GM12878 (cell line): ENCODE results near the gene SPATA46. TPM values are rescaled to one million over a fixed set of nuclear protein-coding genes. Genes with fewer than 3 reads are reported as not detected.

Experiments used
- ATAC-seq: fragments of 200-7000 bp; cut with Tn5 transposase; 3 replicates; pipeline ENCODE4 v1.9.1; 2020; ENCODE audit warnings: mild to moderate bottlenecking, moderate library complexity
- BruUV-seq: library from RNA; stranded (reverse); fragments of 400-500 nt; replicated peaks from 2 replicates; lab custom pipeline; 2021; lab: Mats Ljungman, UMichigan
- CTCF ChIA-PET: fragments of 300-600 bp; sonication (Branson Sonifier 250); formaldehyde crosslinking; extraction: SDS; loops from one replicate; lab custom pipeline; 2021; ENCODE audit warnings: inconsistent platforms; lab: Yijun Ruan, JAX
- POLR2A ChIA-PET: fragments of 350-600 bp; formaldehyde crosslinking; extraction: SDS; loops from one replicate; lab custom pipeline; 2021; ENCODE audit warnings: inconsistent platforms; lab: Charles Lee
- RAD21 ChIA-PET: fragments of 300-600 bp; sonication (Branson Sonifier 250); formaldehyde crosslinking; loops from one replicate; lab custom pipeline; 2023; ENCODE audit warnings: antibody characterized with exemption; ENCODE audit not compliant: unreplicated experiment; lab: Charles Lee
- SMC1A ChIA-PET: fragments of 300-600 bp; sonication (Branson Sonifier 250); formaldehyde crosslinking; loops from one replicate; lab custom pipeline; 2023; ENCODE audit not compliant: unreplicated experiment, uncharacterized antibody; lab: Charles Lee
- DNase-seq: peaks from one replicate; pipeline ENCODE4 v3.0.0-alpha.2; 2011; ENCODE audit warnings: low read depth, low spot score
- FAIRE-seq: peaks from 3 replicates; lab custom pipeline; 2011; peaks lifted over from hg19 to GRCh38; lab: Jason Lieb, UNC
- H2AFZ ChIP-seq: 2 replicates; pipeline ENCODE4 v1.6.0; 2011; ENCODE audit warnings: low read depth, low read length, control low read depth; ENCODE audit not compliant: control insufficient read depth
- H3K27ac ChIP-seq: 2 replicates; pipeline ENCODE4 v1.5.1; 2011; ENCODE audit warnings: control low read depth; ENCODE audit not compliant: control insufficient read depth, insufficient read depth
- H3K27me3 ChIP-seq, 2 experiments: replicated peaks in 1 of 2; 2 replicates each; pipeline versions ENCODE4 v1.6.0 to v1.6.1; 2011; ENCODE audit warnings: low read length in 1 of 2; ENCODE audit not compliant: control insufficient read depth in 2 of 2, insufficient read depth in 2 of 2
- H3K36me3 ChIP-seq, 2 experiments: 2 replicates each; pipeline ENCODE4 v1.5.1; 2011; ENCODE audit warnings: low read length in 1 of 2; ENCODE audit not compliant: control insufficient read depth in 2 of 2, insufficient read depth in 2 of 2
- H3K4me1 ChIP-seq: 2 replicates; pipeline ENCODE4 v1.6.1; 2011; ENCODE audit warnings: mild to moderate bottlenecking, low read length, moderate library complexity, mixed read lengths; ENCODE audit not compliant: control insufficient read depth, insufficient read depth
- H3K4me2 ChIP-seq: 2 replicates; pipeline ENCODE4 v1.6.0; 2011; ENCODE audit warnings: control low read depth; ENCODE audit not compliant: control insufficient read depth, insufficient read depth
- H3K4me3 ChIP-seq: fragments of 200-600 bp; sonication (generic); 2 replicates; pipeline ENCODE4 v1.5.1; 2016
- H3K79me2 ChIP-seq: 2 replicates; pipeline ENCODE4 v1.6.0; 2011; ENCODE audit warnings: low read length; ENCODE audit not compliant: control insufficient read depth, insufficient read depth
- H3K9ac ChIP-seq: 2 replicates; pipeline ENCODE4 v1.8.0; 2011; ENCODE audit warnings: low read length, control low read depth, mixed read lengths; ENCODE audit not compliant: control insufficient read depth, insufficient read depth
- H3K9me3 ChIP-seq: replicated peaks from 3 replicates; pipeline ENCODE4 v1.5.1; 2011; ENCODE audit warnings: mild to moderate bottlenecking, low read length; ENCODE audit not compliant: control insufficient read depth, insufficient read depth
- H4K20me1 ChIP-seq: 2 replicates; pipeline ENCODE4 v1.6.0; 2011; ENCODE audit not compliant: control insufficient read depth, insufficient read depth
- CREB1 ChIP-seq: IDR thresholded peaks from 2 replicates; pipeline ENCODE4 v1.6.1; 2012; ENCODE audit warnings: low read depth, mild to moderate bottlenecking, inconsistent platforms
- CTCF ChIP-seq, 3 experiments: IDR thresholded peaks in 2 of 3; conservative IDR thresholded peaks in 1 of 3; 2 replicates each; pipeline ENCODE4 v1.5.1; 2011; ENCODE audit warnings: low read depth in 3 of 3, low read length in 3 of 3, mild to moderate bottlenecking in 3 of 3, control low read depth in 2 of 3, moderate library complexity in 2 of 3, inconsistent platforms in 1 of 3, mixed read lengths in 1 of 3; ENCODE audit not compliant: control insufficient read depth in 2 of 3, insufficient read depth in 1 of 3; ENCODE audit errors: extremely low read depth in 1 of 3
- FOXK2 ChIP-seq: fragments of 450-650 bp; IDR thresholded peaks from 2 replicates; pipeline ENCODE4 v1.6.1; 2017; ENCODE audit warnings: mild to moderate bottlenecking, moderate library complexity
- NKRF ChIP-seq: fragments of 450-650 bp; conservative IDR thresholded peaks from 2 replicates; pipeline ENCODE4 v1.6.1; 2017; ENCODE audit warnings: mild to moderate bottlenecking, moderate library complexity
- REST ChIP-seq: IDR thresholded peaks from 2 replicates; pipeline ENCODE4 v1.6.1; 2012; ENCODE audit warnings: mild to moderate bottlenecking, low read depth, low read length
- RUNX3 ChIP-seq: IDR thresholded peaks from 2 replicates; pipeline ENCODE4 v1.6.1; 2012; ENCODE audit warnings: low read length, inconsistent platforms
- SIN3A ChIP-seq: IDR thresholded peaks from 2 replicates; pipeline ENCODE4 v1.6.1; 2012; ENCODE audit warnings: low read depth, low read length, improper control_type of control experiment
- ZNF217 ChIP-seq: fragments of 450-650 bp; IDR thresholded peaks from 2 replicates; pipeline ENCODE4 v1.6.1; 2017; ENCODE audit warnings: antibody characterized with exemption, mild to moderate bottlenecking
- WGBS: methylation state at CpG from one replicate; pipeline ENCODE4 v1.1.6; 2016; ENCODE audit warnings: low lambda C conversion rate; ENCODE audit not compliant: insufficient replicate concordance, insufficient coverage; ENCODE audit errors: missing lambda C conversion rate; 5-methylcytosine and 5-hydroxymethylcytosine counted together
- in situ Hi-C: fragments of 300-500 bp; cut with MboI; formaldehyde crosslinking; loops from 9 replicates; pipeline ENCODE4 v1.14.3; 2018; ENCODE audit warnings: mixed read lengths
- intact Hi-C: fragments of 100-400 bp; cut with micrococcal nuclease; formaldehyde crosslinking; loops from one replicate; pipeline ENCODE4 v1.14.2; 2022; ENCODE audit not compliant: unreplicated experiment
- polyA plus RNA-seq, 11 experiments: library from polyadenylated mRNA; depleted of rRNA in 4 of 11; unstranded in 6 of 11; stranded (reverse) in 5 of 11; fragments of >200 nt; fragmentation: Nextera tagmentation in 4 of 11; fragmentation: Illumina TruSeq in 1 of 11; extraction: Ambion mirVana in 4 of 11; extraction: Trizol in 1 of 11; gene quantifications; 1 replicate in 1 of 11; 2 replicates in 10 of 11; pipeline versions ENCODE4 v1.2.1 to v1.2.3, GENCODE V29; 2011 to 2016; ENCODE audit warnings: inconsistent platforms in 2 of 11, missing spikeins in 2 of 11, low read depth in 1 of 11
- total RNA-seq, 4 experiments: library from RNA; depleted of rRNA in 3 of 4; stranded (reverse); fragments of >200 nt in 3 of 4; fragmentation: Illumina TruSeq in 1 of 4; extraction: Trizol in 1 of 4; gene quantifications; 2 replicates each; pipeline versions ENCODE4 v1.2.1 to v1.2.3, GENCODE V29; 2013 to 2021

The SPATA46 gene
- total and polyA plus RNA-seq, 10 of the 15 experiments (the other 5 are each of a cell fraction or from before 2014, with no cell fraction given): not detected

- TF ChIP-seq REST: no peak
These were observed 33.2 kb downstream of the SPATA46 start (continued) for GRCh38 chr1:162343470-162343869.

- no peak for FAIRE-seq
- no peaks in the 10 kb centered on the region for H3K36me3 ChIP-seq
- WGBS: 0% methylated on average over 1 of the region's 1 CpG
- ChIA-PET POLR2A (interaction anchor here (1.3 kb wide), 1 partner anchor 56 kb away, joined by 3 read pairs; no protein-coding TSS in a partner anchor), CTCF (interaction anchor here (0.7 kb wide), 1 partner anchor 24 kb away, joined by 3 read pairs; no protein-coding TSS in a partner anchor), SMC1A (interaction anchor here (0.6 to 0.8 kb wide), 2 partner anchors 189 to 506 kb away, joined by 3 read pairs; no protein-coding TSS in a partner anchor), RAD21 (no interaction called here)
- ATAC-seq: no peak
- no peak overlapping the region for H2AFZ ChIP-seq
- H3K4me1 ChIP-seq: no peaks in the 10 kb centered on the region
- H3K27ac ChIP-seq: no peak overlapping the region
- no peaks in the 10 kb centered on the region for H4K20me1 ChIP-seq
- intact Hi-C loops: no loop called here
- BruUV-seq: no TSS peak
- DNase-seq: no peak
- H3K9me3 ChIP-seq: no peaks in the 10 kb centered on the region
- H3K4me3 ChIP-seq: no peak overlapping the region
- no peaks in the 10 kb centered on the region for H3K27me3 ChIP-seq
- H3K9ac ChIP-seq: no peak overlapping the region
- H3K79me2 ChIP-seq: no peaks in the 10 kb centered on the region
- in situ Hi-C loops: no loop called here
- H3K4me2 ChIP-seq: no peak overlapping the region
- TF ChIP-seq ZNF217 (no peak), CREB1 (no peak), FOXK2 (no peak), CTCF (IDR thresholded peaks at IDR 0.05 in 2 of 3, conservative IDR thresholded peaks at IDR 0.05 in 1 of 3; ENCODE audit: control insufficient read depth in 2 of 3, extremely low read depth in 1 of 3, insufficient read depth in 1 of 3, low read depth in 3 of 3, low read length in 3 of 3) (no peak), SIN3A (no peak), NKRF (no peak), RUNX3 (no peak)
These were observed 34.1 kb downstream of the SPATA46 start for GRCh38 chr1:162342452-162342983.
